Esophagus mucosa (tissue), 1 donor: ENCODE data around the gene FAM25C. TPM values are rescaled to one million over a fixed set of nuclear protein-coding genes. Genes with fewer than 3 reads are reported as not detected.
"Not testable (repeated sequence)": the region's sequence is repeated elsewhere in the genome, so short reads cannot be mapped to it uniquely, and the experiment has no call there.

Source experiments
- ATAC-seq: fragments of 200-7000 bp; cut with Tn5 transposase; one replicate; pipeline ENCODE4 v1.9.1; 2020
- total RNA-seq: library from RNA; stranded (reverse); gene quantifications from one replicate; pipeline ENCODE4 v1.2.4, GENCODE V29; 2023
- donor health status: DM: yes; HTN: yes; CAD: no.

FAM25C gene
- not detected for total RNA-seq

- ATAC-seq, result not testable (repeated sequence)
These were observed at the start of gene FAM25C for GRCh38 chr10:47999691-48000090. Gene FAM25C, minus strand, starts transcription at chr10:47999791. Its CDS starts 26 bp downstream, at chr10:47999765.

GRCh38 chr10:48044557-48044956, 45.0 kb upstream of the FAM25C start:
- ATAC-seq, result not testable (repeated sequence)

- not testable (repeated sequence) for ATAC-seq
These were observed 31.8 kb upstream of the FAM25C start for GRCh38 chr10:48031390-48031789.

- not testable (repeated sequence) for ATAC-seq
These were observed 2.7 kb upstream of the FAM25C start for GRCh38 chr10:48002306-48002705.

- not testable (repeated sequence) for ATAC-seq
These were observed 5.5 kb downstream of the FAM25C start for GRCh38 chr10:47994045-47994444.

GRCh38 chr10:47992560-47992959, 7.0 kb downstream of the FAM25C start:
- ATAC-seq, result not testable (repeated sequence)

GRCh38 chr10:47991706-47992105, 7.9 kb downstream of the FAM25C start:
- ATAC-seq, result peak; percentile 89

GRCh38 chr10:47990097-47990496, 9.5 kb downstream of the FAM25C start:
- not testable (repeated sequence) for ATAC-seq

- ATAC-seq, result peak; percentile 81
These were observed 10.0 kb downstream of the FAM25C start for GRCh38 chr10:47989542-47989950.

- peak; percentile 77 for ATAC-seq
These were observed 10.7 kb downstream of the FAM25C start for GRCh38 chr10:47988718-47989541.

GRCh38 chr10:47987952-47988351, 11.6 kb downstream of the FAM25C start:
- peak; percentile 37 for ATAC-seq

GRCh38 chr10:47986413-47987230, 13.0 kb downstream of the FAM25C start:
- ATAC-seq, result peak; percentile 5

- ATAC-seq, result not testable (repeated sequence)
These were observed 24.2 kb downstream of the FAM25C start for GRCh38 chr10:47975409-47975808.

- ATAC-seq, result not testable (repeated sequence)
These were observed 26.5 kb downstream of the FAM25C start for GRCh38 chr10:47973131-47973530.

GRCh38 chr10:47972077-47972476, 27.5 kb downstream of the FAM25C start:
- peak; percentile 62 for ATAC-seq

GRCh38 chr10:47971598-47971997, 28.0 kb downstream of the FAM25C start:
- ATAC-seq, result not testable (repeated sequence)

- not testable (repeated sequence) for ATAC-seq
These were observed 29.5 kb downstream of the FAM25C start for GRCh38 chr10:47970047-47970446.

- not testable (repeated sequence) for ATAC-seq
These were observed 30.6 kb downstream of the FAM25C start for GRCh38 chr10:47968988-47969387.

GRCh38 chr10:47964280-47965063, 35.1 kb downstream of the FAM25C start:
- ATAC-seq, result peak; percentile 27

GRCh38 chr10:47962785-47963184, 36.8 kb downstream of the FAM25C start:
- ATAC-seq, result peak; percentile 4

- ATAC-seq, result peak; percentile 4
These were observed 38.9 kb downstream of the FAM25C start for GRCh38 chr10:47960699-47961098.

- ATAC-seq, result not testable (repeated sequence)
These were observed 39.9 kb downstream of the FAM25C start for GRCh38 chr10:47959677-47960076.
